Amygdala (tissue), 56 donors: Measurements from ENCODE around the gene BIRC3.
A peak's percentile ranks its signal among the peaks of the same experiment; 100 is the strongest.
"Not testable (repeated sequence)": the region's sequence is repeated elsewhere in the genome, so short reads cannot be mapped to it uniquely, and the experiment has no call there.

ENCODE experiments used
- DNase-seq, 56 donors: peaks; one replicate each; lab custom pipeline; 2025; lab: John Stamatoyannopoulos, UW

The BIRC3 gene

GRCh38 chr11:102320679-102321078, 3.4 kb downstream of the BIRC3 start:
- peak in 8 of 56 donors; percentile 5 to 22 (median 9) for DNase-seq

GRCh38 chr11:102322560-102322959, 5.3 kb downstream of the BIRC3 start:
- no peak for DNase-seq

- no peak for DNase-seq
Measured at GRCh38 chr11:102323542-102324251, 6.4 kb downstream of the BIRC3 start.

- no peak for DNase-seq
Measured at GRCh38 chr11:102325088-102325487, 7.8 kb downstream of the BIRC3 start.

DNA sequence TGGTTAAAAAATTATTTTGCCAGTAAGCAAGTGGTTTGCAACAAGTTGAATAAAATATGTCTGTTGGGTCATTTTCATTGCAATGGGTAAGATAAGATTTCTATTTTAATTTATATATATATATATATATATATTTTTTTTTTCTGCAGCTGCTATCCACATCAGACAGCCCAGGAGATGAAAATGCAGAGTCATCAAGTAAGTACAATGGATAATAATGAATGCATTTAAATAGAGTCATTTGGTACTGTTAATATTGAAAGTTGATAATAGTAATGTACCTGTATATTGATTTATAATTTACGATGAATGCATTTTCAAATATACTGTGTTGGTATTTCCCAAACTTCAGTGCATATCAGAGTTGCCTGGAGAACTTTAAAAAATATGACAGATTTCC, 11.5 kb downstream of the BIRC3 start:
- no peak for DNase-seq

DNA sequence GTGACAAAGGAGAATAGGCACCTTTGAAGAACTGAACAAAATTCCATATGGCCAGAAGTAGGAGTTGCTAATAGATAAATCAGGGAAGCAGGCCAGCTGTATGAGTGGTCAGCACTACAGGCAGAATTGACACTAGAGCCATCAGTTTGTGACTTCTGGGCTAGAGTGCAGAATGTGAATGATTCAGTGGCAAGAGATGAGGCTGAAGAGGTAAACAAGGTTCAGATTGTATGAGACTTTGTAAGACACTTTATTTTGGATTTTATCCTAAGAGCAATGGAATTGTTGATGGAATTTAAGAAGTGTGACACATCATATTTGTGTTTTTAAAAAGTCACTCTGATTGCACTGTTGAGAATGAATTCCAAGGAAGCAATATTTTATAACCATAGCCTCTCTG, 12.9 kb downstream of the BIRC3 start:
- DNase-seq: no peak

DNA sequence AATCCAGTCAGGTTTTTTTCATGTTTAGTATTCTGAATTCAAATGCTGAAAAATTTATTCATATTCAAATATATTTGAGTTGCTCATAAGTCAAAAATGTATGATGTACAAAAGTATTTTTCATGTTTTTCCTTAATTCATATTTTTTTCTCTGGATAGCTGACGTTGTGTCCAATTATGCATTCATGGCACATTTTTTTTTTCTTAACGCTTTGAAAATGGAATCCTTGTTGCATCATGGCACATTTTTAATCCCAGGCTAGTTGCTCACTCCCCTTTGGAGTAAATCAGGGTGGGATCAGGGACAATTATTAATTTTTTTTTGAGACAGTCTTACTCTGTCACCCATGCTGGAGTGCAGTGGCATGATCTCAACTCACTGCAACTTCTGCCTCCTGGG, 14.1 kb downstream of the BIRC3 start:
- DNase-seq: no peak

DNA sequence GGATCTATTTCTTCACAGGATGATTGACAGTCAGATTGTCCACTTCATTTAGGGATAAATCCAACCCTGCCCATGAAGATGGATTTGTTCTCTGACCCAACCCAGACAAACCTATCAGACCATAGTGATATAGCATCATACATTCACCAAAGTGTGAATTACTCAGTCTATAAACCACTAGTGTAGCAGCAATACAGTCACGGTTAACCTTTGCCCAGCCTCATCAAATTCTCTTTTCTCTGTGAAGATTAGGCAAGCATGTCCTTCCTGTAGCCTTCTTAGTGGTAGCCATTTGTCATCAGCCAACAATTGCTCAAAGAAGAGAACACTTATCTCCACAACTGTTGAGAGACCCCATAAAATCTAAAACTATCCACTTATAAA, 15.3 kb downstream of the BIRC3 start:
- no peak for DNase-seq

- DNase-seq: no peak
Measured at GRCh38 chr11:102338479-102339010, 21.3 kb downstream of the BIRC3 start.

GRCh38 chr11:102341311-102341710, 24.0 kb downstream of the BIRC3 start:
- not testable (repeated sequence) for DNase-seq

DNA sequence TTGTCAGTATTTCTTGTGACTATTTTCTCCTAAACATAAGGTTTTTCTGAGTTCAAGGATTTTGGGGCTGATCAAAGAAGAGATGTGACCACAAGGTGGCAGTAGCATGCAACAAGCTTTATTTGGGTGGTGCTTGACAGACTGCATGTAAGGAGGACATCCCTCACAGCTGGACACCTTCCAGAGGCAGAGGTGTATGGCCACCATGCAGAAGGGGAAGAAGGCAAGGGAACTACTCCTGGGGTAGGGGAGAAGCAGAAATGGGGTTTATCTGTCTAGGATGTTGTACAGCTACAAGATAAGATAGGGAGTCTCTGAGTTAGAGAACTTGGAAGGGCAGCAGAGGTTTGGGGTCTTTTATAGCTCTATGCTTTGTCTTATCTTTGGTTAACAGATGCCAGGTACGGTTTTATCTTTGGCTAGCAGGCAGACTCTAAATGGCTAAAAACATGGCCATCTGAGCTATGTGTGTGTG, 24.6 kb downstream of the BIRC3 start:
- DNase-seq: peak in 45 of 56 donors; percentile 3 to 85 (median 33)

DNA sequence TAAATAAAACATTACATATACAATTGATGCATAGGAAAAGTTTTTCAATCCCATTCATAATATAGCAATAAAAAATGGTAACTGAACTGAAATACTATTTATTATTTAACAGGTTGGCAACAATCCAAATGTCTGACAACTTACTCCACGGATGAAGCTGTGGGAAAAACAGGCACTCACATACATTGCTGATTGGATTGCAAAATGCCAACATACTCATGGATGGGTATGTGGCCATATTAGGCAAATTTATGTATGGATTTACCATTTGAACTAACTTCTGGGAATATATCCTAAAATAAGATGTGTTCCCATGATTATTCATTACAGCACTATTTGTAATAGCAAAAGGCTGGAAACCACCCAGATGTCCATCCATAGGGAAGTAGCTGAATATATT, 26.5 kb downstream of the BIRC3 start:
- no peak for DNase-seq

DNA sequence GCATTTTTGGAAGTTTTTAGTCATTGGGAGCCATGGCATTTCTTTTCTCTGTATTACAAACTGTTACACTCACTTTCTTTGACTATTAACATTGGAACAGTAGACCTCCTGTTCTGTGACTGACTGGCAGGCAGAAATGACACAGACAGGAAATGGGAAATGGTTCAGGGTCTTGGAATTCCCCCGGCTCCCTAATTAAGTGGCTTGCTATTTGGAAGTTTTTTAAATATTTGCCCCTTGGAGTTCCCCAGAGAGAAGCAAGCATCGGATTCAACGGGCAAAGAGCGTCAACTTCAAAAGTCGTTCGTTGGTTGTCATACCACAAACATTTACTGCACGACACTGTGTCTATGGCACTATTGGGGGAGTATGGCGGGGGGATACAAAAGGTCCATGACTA, 28.6 kb downstream of the BIRC3 start:
- DNase-seq: peak in 1 of 56 donors; percentile 2

DNA sequence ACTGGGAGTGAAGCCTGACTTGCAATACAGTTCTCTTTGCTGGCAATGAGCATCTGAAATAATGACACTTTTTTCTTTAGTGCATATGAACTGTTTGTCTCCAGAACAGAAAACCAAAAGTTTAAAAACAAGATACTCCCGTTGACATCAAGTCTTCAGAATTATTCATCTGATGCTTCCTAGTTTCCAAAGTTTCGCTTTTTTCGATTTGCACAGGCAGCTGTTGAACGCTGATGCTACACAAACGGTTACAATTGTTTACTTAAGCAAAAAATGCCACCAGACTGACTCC, 29.1 kb downstream of the BIRC3 start:
- DNase-seq: no peak

- DNase-seq: peak; percentile 54 to 97 (median 86)
Measured at GRCh38 chr11:102346748-102347461, 29.6 kb downstream of the BIRC3 start, which contains the start of gene BIRC2. TSS of gene BIRC2 (plus strand) at chr11:102347214. CDS start at chr11:102349855, 2,641 bp downstream.

DNA sequence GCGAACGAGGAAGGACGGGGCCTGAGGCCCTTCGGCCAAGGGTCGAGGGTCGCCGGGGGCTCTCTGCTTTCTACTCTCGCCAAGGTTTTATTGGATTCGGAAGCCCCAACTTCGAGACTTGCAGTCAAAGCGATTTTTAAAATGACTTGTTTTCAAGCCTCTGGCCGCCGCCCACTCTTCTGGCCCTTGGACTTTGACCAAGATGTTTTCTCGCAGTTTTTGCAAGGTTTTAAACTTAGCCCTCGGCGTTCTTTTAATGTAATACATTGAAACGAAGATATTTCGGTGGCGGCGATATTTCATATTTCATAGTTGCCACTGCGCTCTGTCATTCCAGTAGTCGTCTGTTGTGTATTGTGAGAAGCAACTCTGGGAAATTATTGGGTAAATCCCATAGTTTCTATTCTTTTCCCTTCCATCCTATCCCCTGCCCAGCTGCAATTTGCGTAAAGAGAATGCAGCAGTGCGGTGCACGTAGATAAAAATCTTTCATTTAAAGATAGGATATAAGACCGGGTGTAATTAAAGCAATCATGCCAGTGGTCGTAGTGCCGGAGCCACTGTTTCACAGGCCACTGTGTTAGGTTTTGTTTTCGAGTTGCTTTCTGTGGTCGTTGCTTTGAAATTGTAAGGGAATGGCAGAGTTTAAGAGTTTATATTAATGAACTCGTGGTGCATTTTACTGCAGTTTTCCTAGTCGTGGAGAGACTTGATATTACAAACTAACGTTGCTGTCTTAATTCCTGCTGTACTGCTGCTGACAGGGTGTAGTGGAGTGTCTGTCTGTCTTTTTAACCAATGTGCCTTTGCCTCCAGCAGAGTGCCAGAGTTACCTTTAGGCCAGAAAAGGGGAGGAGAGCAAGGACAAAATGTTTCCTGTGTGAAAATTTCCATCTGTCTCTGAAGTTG, 30.4 kb downstream of the BIRC3 start:
- peak in 16 of 56 donors; percentile 1 to 76 (median 34) for DNase-seq

DNA sequence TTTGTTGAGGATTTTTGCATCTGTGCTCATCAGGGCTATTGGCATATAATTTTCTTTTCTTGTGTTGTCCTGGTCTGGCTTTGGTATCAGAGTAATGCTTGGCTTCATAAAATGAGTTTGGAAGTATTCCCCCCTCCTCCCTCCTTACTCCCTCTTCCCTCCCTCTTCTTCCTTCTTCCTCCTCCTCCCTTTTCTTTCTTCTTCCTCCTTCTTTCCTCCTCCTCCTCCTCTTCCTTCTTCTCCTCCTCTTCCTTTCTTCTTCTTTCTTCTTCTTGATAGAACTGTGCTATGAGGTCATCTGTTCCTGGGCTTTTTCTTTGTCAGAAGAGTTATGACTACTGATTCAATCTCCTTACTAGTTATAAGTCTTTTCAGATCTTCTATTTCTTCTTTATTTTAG, 39.8 kb downstream of the BIRC3 start:
- DNase-seq: no peak

DNA sequence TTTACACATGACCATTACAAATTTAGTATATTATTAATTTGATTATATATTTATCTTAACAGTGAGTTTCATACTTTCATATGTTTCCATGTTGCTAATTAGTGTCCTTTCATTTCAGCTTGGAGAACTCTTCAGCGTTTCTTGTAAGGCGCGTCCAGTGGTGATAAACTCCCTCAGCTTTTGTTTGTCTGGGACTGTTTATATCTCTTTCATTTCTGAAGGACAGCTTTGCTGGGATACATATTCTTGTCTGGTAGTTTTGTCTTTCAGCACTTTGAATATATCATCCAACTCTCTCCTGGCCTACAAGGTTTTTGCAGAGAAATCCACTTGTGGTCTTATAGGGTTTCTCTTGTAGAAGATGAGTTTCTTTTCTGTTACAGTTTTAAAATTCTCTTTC, 42.1 kb downstream of the BIRC3 start:
- DNase-seq: no peak

GRCh38 chr11:102360681-102361080, 43.4 kb downstream of the BIRC3 start:
- no peak for DNase-seq

DNA sequence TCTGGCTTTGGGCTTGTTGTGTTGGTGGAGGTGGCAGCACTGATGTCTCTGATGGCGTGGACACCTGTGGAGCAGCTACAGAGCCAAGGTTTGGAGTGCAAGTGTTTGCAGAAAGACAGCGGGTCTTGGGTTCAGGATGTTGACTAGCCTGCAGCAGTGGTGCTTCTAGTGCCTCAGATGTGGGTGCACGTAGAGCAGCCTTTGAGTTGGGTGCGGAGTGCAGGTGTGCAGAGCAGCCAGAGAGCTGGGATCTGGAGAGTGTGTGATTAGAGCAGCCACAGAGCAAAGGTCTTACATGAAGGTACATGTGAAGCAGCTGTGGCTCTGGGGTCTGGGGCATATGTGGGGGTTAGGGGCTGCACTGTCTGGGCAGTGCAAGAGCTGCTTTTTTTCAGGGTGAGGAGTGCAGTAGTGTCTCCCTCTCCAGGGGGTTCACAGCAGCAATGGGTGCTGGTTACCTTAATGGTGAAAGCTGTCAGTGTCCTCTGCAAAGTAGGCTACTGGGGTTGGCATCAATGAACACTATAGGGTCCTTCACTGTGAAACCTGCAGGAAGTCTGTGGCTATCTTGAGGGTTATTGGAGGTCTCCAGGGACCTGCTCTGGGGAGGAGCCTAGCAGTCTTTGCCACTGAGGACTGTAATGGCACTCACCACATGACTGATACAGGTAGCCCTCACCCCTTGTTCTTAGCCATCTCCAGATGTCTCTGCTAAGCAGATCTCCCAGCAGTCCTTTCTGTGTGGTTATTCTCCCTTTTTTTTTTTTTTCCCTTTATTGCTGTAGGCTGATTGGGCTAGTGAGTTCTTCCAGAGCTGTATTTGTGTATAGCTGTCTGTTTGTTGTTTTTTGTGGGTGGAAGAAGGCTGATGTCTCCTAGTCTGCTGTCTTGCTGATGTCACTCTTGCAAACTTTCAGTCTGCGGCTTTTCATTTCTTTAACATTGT, 44.1 kb downstream of the BIRC3 start:
- no peak for DNase-seq
